PC-9 (cell line): ENCODE results near the gene CACNA1H. TPM values are rescaled to one million over a fixed set of nuclear protein-coding genes. Genes with fewer than 3 reads are reported as not detected.

Source experiments
- BruUV-seq: library from RNA; stranded (reverse); fragments of 400-500 nt; replicated peaks from 2 replicates; lab custom pipeline; 2021; lab: Mats Ljungman, UMichigan
- CTCF ChIA-PET: fragments of 300-600 bp; sonication (Branson Sonifier 250); formaldehyde crosslinking; loops from one replicate; lab custom pipeline; 2022; ENCODE audit warnings: antibody characterized with exemption; lab: Charles Lee
- POLR2A ChIA-PET: fragments of 300-600 bp; sonication (Branson Sonifier 250); formaldehyde crosslinking; loops from one replicate; lab custom pipeline; 2022; ENCODE audit warnings: antibody characterized with exemption; ENCODE audit not compliant: unreplicated experiment; lab: Charles Lee
- DNase-seq, 2 experiments: peaks; one replicate each; pipeline versions ENCODE4 v3.0.0 to v3.0.0-alpha.2; 2015 to 2022; ENCODE audit warnings: mixed read lengths in 1 of 2
- H2AFZ ChIP-seq: fragments of 200-600 bp; sonication (generic); 2 replicates; pipeline ENCODE4 v1.8.1; 2017; ENCODE audit warnings: antibody characterized with exemption
- H3F3A ChIP-seq: fragments of 200-600 bp; sonication (generic); 2 replicates; pipeline ENCODE4 v1.8.1; 2017; ENCODE audit warnings: antibody characterized with exemption, mild to moderate bottlenecking, low read depth; ENCODE audit not compliant: insufficient read depth
- H3K27ac ChIP-seq: fragments of 200-600 bp; sonication (generic); 2 replicates; pipeline ENCODE4 v1.6.1; 2016; ENCODE audit warnings: mixed run types
- H3K27me3 ChIP-seq: fragments of 200-600 bp; sonication (generic); 2 replicates; pipeline ENCODE4 v1.6.1; 2016; ENCODE audit warnings: low read depth, mixed run types; ENCODE audit not compliant: insufficient read depth
- H3K36me3 ChIP-seq: fragments of 200-600 bp; sonication (generic); 2 replicates; pipeline ENCODE4 v1.6.1; 2016; ENCODE audit warnings: low read depth, mixed run types
- H3K4me1 ChIP-seq: fragments of 200-600 bp; sonication (generic); replicated peaks from 2 replicates; pipeline ENCODE4 v1.6.1; 2016; ENCODE audit warnings: mixed run types; ENCODE audit not compliant: insufficient read depth
- H3K4me2 ChIP-seq: fragments of 200-600 bp; sonication (generic); 2 replicates; pipeline ENCODE4 v1.6.1; 2017; ENCODE audit warnings: mixed run types
- H3K4me3 ChIP-seq: fragments of 200-600 bp; sonication (generic); 2 replicates; pipeline ENCODE4 v1.6.1; 2016; ENCODE audit warnings: mixed run types
- H3K79me2 ChIP-seq: fragments of 200-600 bp; sonication (generic); 2 replicates; pipeline ENCODE4 v1.6.1; 2017; ENCODE audit warnings: low read depth, mixed run types
- H3K9me2 ChIP-seq: fragments of 200-600 bp; sonication (generic); 2 replicates; pipeline ENCODE4 v1.8.1; 2017; ENCODE audit warnings: mild to moderate bottlenecking; ENCODE audit not compliant: insufficient read depth
- H3K9me3 ChIP-seq: fragments of 200-600 bp; sonication (generic); 2 replicates; pipeline ENCODE4 v1.8.1; 2016; ENCODE audit warnings: low read depth; ENCODE audit not compliant: insufficient read depth
- H4K20me1 ChIP-seq: fragments of 200-600 bp; sonication (generic); 2 replicates; pipeline ENCODE4 v1.8.1; 2017; ENCODE audit not compliant: insufficient read depth
- EZH2 ChIP-seq: fragments of 200-600 bp; sonication (generic); IDR thresholded peaks from 2 replicates; pipeline ENCODE4 v1.8.0; 2017; ENCODE audit warnings: antibody characterized with exemption, low read depth
- intact Hi-C: fragments of 100-400 bp; cut with micrococcal nuclease; formaldehyde crosslinking; loops from one replicate; pipeline ENCODE4 v1.10.0; 2022; ENCODE audit not compliant: unreplicated experiment
- total RNA-seq: library from RNA; stranded (reverse); gene quantifications from 2 replicates; pipeline ENCODE4 v1.2.3, GENCODE V29; 2021
- TF ChIP-seq, protein P1 (sequence below): fragments of 200-600 bp; sonication (generic); conservative IDR thresholded peaks from 2 replicates; pipeline ENCODE4 v1.6.1; 2017; ENCODE audit warnings: mixed run types, antibody characterized with exemption, mild to moderate bottlenecking, moderate library complexity

CACNA1H gene
- total RNA-seq, 1 experiment from 2014 or later = not detected

DNA sequence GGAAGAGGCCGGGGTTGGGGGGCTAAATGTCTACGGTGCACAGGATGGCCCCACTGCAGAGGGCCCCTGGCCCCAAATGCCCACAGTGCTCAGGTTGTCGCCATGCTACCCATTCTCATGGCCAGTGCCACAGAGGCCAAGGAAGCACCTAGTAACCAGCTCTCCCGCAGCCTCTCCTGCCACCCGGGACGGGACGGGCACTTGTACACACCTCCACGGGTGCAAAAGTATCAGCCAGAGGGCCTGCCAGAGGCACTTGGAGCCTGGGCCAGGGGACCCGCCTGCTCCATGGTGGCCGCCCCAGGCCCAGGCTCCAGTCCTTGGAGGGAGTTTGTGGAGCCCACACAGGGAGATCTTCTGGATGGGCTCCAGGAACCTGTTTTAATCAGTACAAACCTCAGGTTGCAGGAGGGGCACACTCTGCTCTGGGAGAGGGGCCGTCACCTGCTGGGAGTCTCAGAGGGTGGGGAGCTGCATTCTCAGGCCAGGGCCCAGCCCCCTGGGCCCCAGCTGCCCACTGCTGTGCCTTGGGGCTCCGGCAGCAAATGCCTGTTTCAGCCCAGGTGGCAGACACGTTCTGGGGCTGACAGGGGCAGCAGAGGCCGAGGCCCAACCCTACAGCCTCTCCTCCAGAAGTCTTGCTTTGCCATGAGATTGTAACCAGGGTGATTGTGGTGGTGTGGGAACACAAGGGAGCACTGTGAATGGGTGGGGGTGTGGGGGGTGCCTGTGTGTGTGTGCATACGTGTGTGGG, 110.9 kb downstream of the CACNA1H start:
- no peaks in the 10 kb centered on the region for H3K79me2 ChIP-seq
- ChIA-PET POLR2A (no interaction called here), CTCF (no interaction called here)
- no peaks in the 10 kb centered on the region for H3K36me3 ChIP-seq
- no peak for DNase-seq
- no TSS peak for BruUV-seq
- no peak overlapping the region for H3K4me2 ChIP-seq
- intact Hi-C loops = no loop called here
- no peak overlapping the region for H3K4me3 ChIP-seq
- no peaks in the 10 kb centered on the region for H3K9me2 ChIP-seq
- peaks cover 73% of the 10 kb centered on the region for H3K27me3 ChIP-seq
- no peak for TF ChIP-seq EZH2
- TF ChIP-seq, protein P1, sequence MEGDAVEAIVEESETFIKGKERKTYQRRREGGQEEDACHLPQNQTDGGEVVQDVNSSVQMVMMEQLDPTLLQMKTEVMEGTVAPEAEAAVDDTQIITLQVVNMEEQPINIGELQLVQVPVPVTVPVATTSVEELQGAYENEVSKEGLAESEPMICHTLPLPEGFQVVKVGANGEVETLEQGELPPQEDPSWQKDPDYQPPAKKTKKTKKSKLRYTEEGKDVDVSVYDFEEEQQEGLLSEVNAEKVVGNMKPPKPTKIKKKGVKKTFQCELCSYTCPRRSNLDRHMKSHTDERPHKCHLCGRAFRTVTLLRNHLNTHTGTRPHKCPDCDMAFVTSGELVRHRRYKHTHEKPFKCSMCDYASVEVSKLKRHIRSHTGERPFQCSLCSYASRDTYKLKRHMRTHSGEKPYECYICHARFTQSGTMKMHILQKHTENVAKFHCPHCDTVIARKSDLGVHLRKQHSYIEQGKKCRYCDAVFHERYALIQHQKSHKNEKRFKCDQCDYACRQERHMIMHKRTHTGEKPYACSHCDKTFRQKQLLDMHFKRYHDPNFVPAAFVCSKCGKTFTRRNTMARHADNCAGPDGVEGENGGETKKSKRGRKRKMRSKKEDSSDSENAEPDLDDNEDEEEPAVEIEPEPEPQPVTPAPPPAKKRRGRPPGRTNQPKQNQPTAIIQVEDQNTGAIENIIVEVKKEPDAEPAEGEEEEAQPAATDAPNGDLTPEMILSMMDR = no peak
- no peak overlapping the region for H2AFZ ChIP-seq
- H3K9me3 ChIP-seq = no peaks in the 10 kb centered on the region
- no peaks in the 10 kb centered on the region; the same call in 1 of the 2 replicates for H3K4me1 ChIP-seq
- 0 out of 2 replicates have a peak, but pooled peaks cover 5% of the 10 kb centered on the region for H3F3A ChIP-seq
- no peak overlapping the region for H3K27ac ChIP-seq
- H4K20me1 ChIP-seq = no peaks in the 10 kb centered on the region

DNA sequence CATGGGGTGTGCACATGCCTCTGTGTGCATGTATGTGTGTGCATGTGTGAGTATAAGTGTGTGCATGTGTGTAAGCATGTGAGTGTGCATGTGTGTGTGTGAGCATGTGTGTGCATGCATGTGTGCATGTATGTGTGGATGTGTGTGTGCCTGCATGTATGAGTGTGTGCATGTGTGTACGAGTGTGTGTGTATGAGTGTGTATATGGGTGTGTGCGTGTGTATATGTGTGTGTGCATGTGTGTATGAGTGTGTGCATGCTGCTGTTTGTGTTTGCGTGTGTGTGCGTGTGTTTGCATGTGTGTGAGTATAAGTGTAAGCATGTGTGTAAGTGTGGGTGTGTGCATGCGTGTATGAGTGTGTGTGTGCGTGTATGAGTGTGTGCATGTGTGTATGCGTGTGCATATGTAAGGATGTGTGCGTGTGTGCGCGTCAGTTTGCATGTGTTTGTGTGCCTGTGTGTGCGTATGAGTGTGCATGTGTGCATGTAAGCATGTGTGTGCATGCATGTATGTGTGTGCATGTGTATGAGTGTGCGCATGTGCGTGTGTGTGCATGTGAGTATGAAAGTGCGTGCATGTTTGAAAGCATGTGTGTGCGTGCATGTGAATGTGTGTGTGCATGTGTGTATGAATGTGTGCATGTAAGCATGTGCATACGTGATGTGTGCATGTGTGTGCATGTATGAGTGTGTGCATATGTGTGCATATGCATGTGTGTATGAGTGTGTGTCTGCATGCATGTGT, 111.6 kb downstream of the CACNA1H start:
- POLR2A ChIA-PET = no interaction called here
- H3K27me3 ChIP-seq = peaks cover 66% of the 10 kb centered on the region
- CTCF ChIA-PET = no interaction called here

DNA sequence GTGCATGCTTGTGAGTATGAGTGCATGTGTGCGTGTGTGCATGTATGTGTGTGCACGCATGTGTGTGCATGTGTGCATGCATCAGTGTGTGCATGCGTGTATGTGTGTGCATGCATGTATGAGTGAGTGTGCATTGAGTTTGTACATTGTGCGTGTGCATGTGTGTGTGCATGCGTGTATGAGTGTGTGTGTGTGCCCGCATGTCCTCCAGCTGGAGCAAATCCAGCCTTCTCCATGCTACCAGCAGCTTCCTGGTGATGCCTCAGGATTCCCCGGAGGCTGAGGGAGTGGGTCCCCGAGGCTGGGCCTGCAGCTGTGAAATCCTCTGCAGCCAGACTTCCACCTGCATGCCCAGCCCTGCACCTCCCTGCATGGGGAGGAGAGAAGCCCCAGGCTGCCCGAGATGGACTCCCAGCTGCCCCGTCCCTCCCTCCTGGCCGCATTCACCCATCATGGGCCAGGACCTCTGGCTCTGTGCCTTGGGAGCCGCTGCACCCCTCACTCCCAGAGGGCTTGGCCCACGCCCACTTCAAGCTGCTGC, 112.3 kb downstream of the CACNA1H start:
- Histone ChIP-seq H3K9me2 (no peaks in the 10 kb centered on the region), H2AFZ (no peak overlapping the region), H3K4me2 (no peak overlapping the region), H3F3A (0 out of 2 replicates have a peak, but pooled peaks cover 5% of the 10 kb centered on the region), H3K4me3 (no peak overlapping the region), H4K20me1 (no peaks in the 10 kb centered on the region), H3K36me3 (no peaks in the 10 kb centered on the region), H3K4me1 (no peaks in the 10 kb centered on the region; the same call in 1 of the 2 replicates), H3K9me3 (no peaks in the 10 kb centered on the region), H3K79me2 (no peaks in the 10 kb centered on the region), H3K27me3 (peaks cover 59% of the 10 kb centered on the region), H3K27ac (no peak overlapping the region)
- intact Hi-C loops = no loop called here
- TF ChIP-seq EZH2 = no peak
- TF ChIP-seq, protein P1 = no peak
- POLR2A ChIA-PET = no interaction called here
- BruUV-seq = no TSS peak
- no peak for DNase-seq
- CTCF ChIA-PET = no interaction called here

More for the DNA sequence above, 111.6 kb downstream of the CACNA1H start:
- no peak for TF ChIP-seq EZH2
- TF ChIP-seq, protein P1 = no peak
- H3K9me2 ChIP-seq = no peaks in the 10 kb centered on the region
- no peaks in the 10 kb centered on the region for H4K20me1 ChIP-seq
- H3K9me3 ChIP-seq = no peaks in the 10 kb centered on the region
- no peak overlapping the region for H3K27ac ChIP-seq
- DNase-seq = no peak
- H3F3A ChIP-seq = 0 out of 2 replicates have a peak, but pooled peaks cover 5% of the 10 kb centered on the region
- no peaks in the 10 kb centered on the region for H3K36me3 ChIP-seq
- H3K4me3 ChIP-seq = no peak overlapping the region
- intact Hi-C loops = no loop called here
- H3K79me2 ChIP-seq = no peaks in the 10 kb centered on the region
- H2AFZ ChIP-seq = no peak overlapping the region
- no TSS peak for BruUV-seq
- no peaks in the 10 kb centered on the region; the same call in 1 of the 2 replicates for H3K4me1 ChIP-seq
- H3K4me2 ChIP-seq = no peak overlapping the region
